Esophagus muscularis mucosa (tissue), 4 donors: ENCODE results near the gene PIN4.

ENCODE experiments used
- CTCF ChIP-seq, 3 experiments: fragments of 200-600 bp in 2 of 3; fragments of 450-650 bp in 1 of 3; sonication (generic) in 2 of 3; IDR thresholded peaks; one replicate each; pipeline ENCODE4 v1.5.1; 2017 to 2019; ENCODE audit warnings: antibody characterized with exemption in 3 of 3, mild to moderate bottlenecking in 2 of 3, moderate library complexity in 1 of 3
- EP300 ChIP-seq: sonication (generic); formaldehyde crosslinking; IDR thresholded peaks from one replicate; pipeline ENCODE4 v1.6.1; 2017; ENCODE audit warnings: antibody characterized with exemption
- POLR2A ChIP-seq: fragments of 450-650 bp; IDR thresholded peaks from one replicate; pipeline ENCODE4 v1.6.1; 2017; ENCODE audit warnings: antibody characterized with exemption, moderate library complexity, mild to moderate bottlenecking, low read depth
- POLR2AphosphoS5 ChIP-seq, 2 donors: sonication (generic); formaldehyde crosslinking; IDR thresholded peaks; one replicate each; pipeline ENCODE4 v1.6.1; 2017; ENCODE audit warnings: antibody characterized with exemption in 2 of 2

GRCh38 chrX:72141372-72142004 lies 40.1 kb upstream of the PIN4 start:
- no peak for TF ChIP-seq CTCF (IDR thresholded peaks at IDR 0.05)
- no peak for TF ChIP-seq POLR2A
- TF ChIP-seq EP300 = no peak
- TF ChIP-seq POLR2AphosphoS5 (IDR thresholded peaks at IDR 0.05) = no peak
